IMR-90 (cell line): ENCODE results near the gene PTGES3. TPM values are rescaled to one million over a fixed set of nuclear protein-coding genes. Genes with fewer than 3 reads are reported as not detected.

ENCODE experiments used
- ATAC-seq: fragments of 200-7000 bp; cut with Tn5 transposase; 2 replicates; pipeline ENCODE4 v1.9.1; 2020; ENCODE audit warnings: low read depth, mild to moderate bottlenecking, moderate library complexity
- BruUV-seq: library from RNA; stranded (reverse); fragments of 400-500 nt; replicated peaks from 2 replicates; lab custom pipeline; 2021; lab: Mats Ljungman, UMichigan
- CTCF ChIA-PET: fragments of 300-600 bp; formaldehyde crosslinking; extraction: SDS; loops from one replicate; lab custom pipeline; 2021; ENCODE audit warnings: antibody characterized with exemption; lab: Yijun Ruan, JAX
- POLR2A ChIA-PET: fragments of 300-600 bp; sonication (Branson Sonifier 250); formaldehyde crosslinking; loops from one replicate; lab custom pipeline; 2022; ENCODE audit warnings: antibody characterized with exemption; ENCODE audit not compliant: unreplicated experiment; lab: Charles Lee
- DNase-seq: peaks from one replicate; pipeline ENCODE4 v3.0.0; 2013
- H2AFZ ChIP-seq: replicated peaks from 2 replicates; pipeline ENCODE3; 2013; ENCODE audit warnings: low read length, mild to moderate bottlenecking; ENCODE audit not compliant: poor library complexity
- H2AK5ac ChIP-seq: 2 replicates; pipeline ENCODE4 v1.6.1; 2013; ENCODE audit warnings: low read depth, low read length, inconsistent platforms
- H2AK9ac ChIP-seq: replicated peaks from 2 replicates; pipeline ENCODE3; 2013; ENCODE audit warnings: mild to moderate bottlenecking, low read depth, low read length, moderate library complexity; ENCODE audit not compliant: poor library complexity
- H2BK120ac ChIP-seq: 2 replicates; pipeline ENCODE4 v1.6.1; 2013; ENCODE audit warnings: low read depth, low read length, inconsistent platforms
- H2BK15ac ChIP-seq: 3 replicates; pipeline ENCODE4 v1.6.1; 2013; ENCODE audit warnings: low read depth, low read length, inconsistent platforms
- H2BK20ac ChIP-seq: 2 replicates; pipeline ENCODE4 v1.6.1; 2013; ENCODE audit warnings: low read depth, mild to moderate bottlenecking, inconsistent platforms, low read length, moderate library complexity
- H2BK5ac ChIP-seq: 2 replicates; pipeline ENCODE4 v1.6.1; 2013; ENCODE audit warnings: mild to moderate bottlenecking, low read depth, low read length, inconsistent platforms; ENCODE audit not compliant: poor library complexity, severe bottlenecking
- H3K14ac ChIP-seq: replicated peaks from 2 replicates; pipeline ENCODE4 v1.6.1; 2013; ENCODE audit warnings: low read depth, low read length, inconsistent platforms
- H3K18ac ChIP-seq: 2 replicates; pipeline ENCODE4 v1.6.1; 2013; ENCODE audit warnings: low read depth, low read length, control low read depth
- H3K23ac ChIP-seq: 2 replicates; pipeline ENCODE4 v1.6.1; 2013; ENCODE audit warnings: low read depth, low read length, inconsistent platforms
- H3K27ac ChIP-seq: 2 replicates; pipeline ENCODE4 v1.5.1; 2013; ENCODE audit warnings: mild to moderate bottlenecking, control low read depth, low read length; ENCODE audit not compliant: insufficient read depth
- H3K27me3 ChIP-seq: 2 replicates; pipeline ENCODE4 v1.6.1; 2013; ENCODE audit warnings: low read length; ENCODE audit not compliant: control insufficient read depth, insufficient read depth
- H3K36me3 ChIP-seq: 2 replicates; pipeline ENCODE4 v1.6.1; 2013; ENCODE audit warnings: low read length, mixed read lengths; ENCODE audit not compliant: control insufficient read depth, insufficient read depth
- H3K4ac ChIP-seq: 2 replicates; pipeline ENCODE4 v1.6.1; 2013; ENCODE audit warnings: low read depth, low read length, inconsistent platforms
- H3K4me1 ChIP-seq: 2 replicates; pipeline ENCODE4 v1.6.1; 2013; ENCODE audit warnings: low read length, mixed read lengths; ENCODE audit not compliant: control insufficient read depth, insufficient read depth
- H3K4me2 ChIP-seq: 2 replicates; pipeline ENCODE4 v1.6.1; 2013; ENCODE audit warnings: low read depth, mild to moderate bottlenecking, control low read depth, low read length, moderate library complexity
- H3K4me3 ChIP-seq: 2 replicates; pipeline ENCODE4 v1.5.1; 2013; ENCODE audit warnings: low read depth, mild to moderate bottlenecking, control low read depth, low read length, moderate library complexity; ENCODE audit not compliant: insufficient read depth
- H3K56ac ChIP-seq: 2 replicates; pipeline ENCODE4 v1.6.1; 2013; ENCODE audit warnings: low read length, inconsistent platforms; ENCODE audit not compliant: insufficient read depth; ENCODE audit errors: extremely low read depth
- H3K79me1 ChIP-seq, 2 experiments: 2 replicates each; pipeline ENCODE4 v1.6.1; 2013; ENCODE audit warnings: low read length in 2 of 2, inconsistent platforms in 1 of 2, low read depth in 1 of 2
- H3K9ac ChIP-seq: 2 replicates; pipeline ENCODE4 v1.6.1; 2013; ENCODE audit warnings: low read depth, low read length, control low read depth
- H3K9me1 ChIP-seq: 2 replicates; pipeline ENCODE4 v1.6.1; 2013; ENCODE audit warnings: low read length, inconsistent platforms; ENCODE audit not compliant: insufficient read depth
- H3K9me3 ChIP-seq: 2 replicates; pipeline ENCODE4 v1.6.1; 2013; ENCODE audit warnings: low read length; ENCODE audit not compliant: control insufficient read depth, insufficient read depth
- H4K20me1 ChIP-seq: 2 replicates; pipeline ENCODE4 v1.6.1; 2013; ENCODE audit warnings: low read length, inconsistent platforms; ENCODE audit not compliant: insufficient read depth
- H4K5ac ChIP-seq: 2 replicates; pipeline ENCODE4 v1.6.1; 2013; ENCODE audit warnings: mild to moderate bottlenecking, low read depth, low read length, control low read depth
- H4K8ac ChIP-seq, 2 experiments: 2 replicates each; pipeline ENCODE4 v1.6.1; 2013; ENCODE audit warnings: low read depth in 2 of 2, low read length in 2 of 2, control low read depth in 1 of 2, inconsistent platforms in 1 of 2
- H4K91ac ChIP-seq: 2 replicates; pipeline ENCODE4 v1.6.1; 2013; ENCODE audit warnings: low read depth, low read length, inconsistent platforms; ENCODE audit not compliant: insufficient read depth
- BHLHE40 ChIP-seq: fragments of 150-350 bp; IDR thresholded peaks from 2 replicates; pipeline ENCODE4 v1.6.1; 2016; ENCODE audit warnings: mild to moderate bottlenecking, low read depth, low read length
- CEBPB ChIP-seq: IDR thresholded peaks from 2 replicates; pipeline ENCODE4 v1.6.1; 2012; ENCODE audit warnings: low read depth, low read length, improper control_type of control experiment
- CHD1 ChIP-seq: IDR thresholded peaks from 2 replicates; pipeline ENCODE4 v1.6.1; 2012; ENCODE audit warnings: low read depth, low read length, improper control_type of control experiment
- CTCF ChIP-seq: conservative IDR thresholded peaks from 2 replicates; pipeline ENCODE4 v1.5.1; 2012; ENCODE audit warnings: mild to moderate bottlenecking, low read depth, low read length, improper control_type of control experiment
- ELK1 ChIP-seq: fragments of 150-350 bp; IDR thresholded peaks from 2 replicates; pipeline ENCODE4 v1.6.1; 2016; ENCODE audit warnings: low read depth, mild to moderate bottlenecking, low read length, moderate library complexity, borderline replicate concordance
- FOS ChIP-seq: fragments of 150-350 bp; IDR thresholded peaks from 2 replicates; pipeline ENCODE4 v1.6.1; 2016; ENCODE audit warnings: low read depth, low read length
- MAFK ChIP-seq: IDR thresholded peaks from 2 replicates; pipeline ENCODE4 v1.6.1; 2012; ENCODE audit warnings: low read depth, low read length, improper control_type of control experiment
- MAZ ChIP-seq: IDR thresholded peaks from 2 replicates; pipeline ENCODE4 v1.6.1; 2012; ENCODE audit warnings: low read depth, mild to moderate bottlenecking, low read length, improper control_type of control experiment, moderate library complexity, borderline replicate concordance
- MXI1 ChIP-seq: IDR thresholded peaks from 2 replicates; pipeline ENCODE4 v1.6.1; 2012; ENCODE audit warnings: low read depth, mild to moderate bottlenecking, low read length, moderate library complexity, borderline replicate concordance
- NFE2L2 ChIP-seq: fragments of 150-350 bp; IDR thresholded peaks from 2 replicates; pipeline ENCODE4 v1.6.1; 2016; ENCODE audit warnings: low read depth, mild to moderate bottlenecking, low read length
- POLR2A ChIP-seq: IDR thresholded peaks from 2 replicates; pipeline ENCODE4 v1.6.1; 2012; ENCODE audit warnings: mild to moderate bottlenecking, low read depth, low read length
- RAD21 ChIP-seq: IDR thresholded peaks from 2 replicates; pipeline ENCODE4 v1.6.1; 2012; ENCODE audit warnings: low read length, improper control_type of control experiment
- RCOR1 ChIP-seq: IDR thresholded peaks from 2 replicates; pipeline ENCODE4 v1.6.1; 2012; ENCODE audit warnings: mild to moderate bottlenecking, low read length, improper control_type of control experiment; ENCODE audit not compliant: insufficient replicate concordance
- RFX5 ChIP-seq: IDR thresholded peaks from 2 replicates; pipeline ENCODE4 v1.8.0; 2012; ENCODE audit warnings: low read depth, mild to moderate bottlenecking, low read length, moderate library complexity
- SMC3 ChIP-seq: fragments of 150-350 bp; IDR thresholded peaks from 2 replicates; pipeline ENCODE4 v1.6.1; 2016; ENCODE audit warnings: low read depth, mild to moderate bottlenecking, antibody characterized with exemption, low read length, moderate library complexity
- USF2 ChIP-seq: fragments of 150-350 bp; IDR thresholded peaks from 2 replicates; pipeline ENCODE4 v1.6.1; 2017; ENCODE audit warnings: mild to moderate bottlenecking, antibody characterized with exemption, low read length, low read depth
- WGBS, 2 experiments: methylation state at CpG; one replicate each; pipeline versions ENCODE4 v1.1.5 to v1.1.7; 2013; ENCODE audit warnings: missing lambda C conversion rate in 2 of 2; ENCODE audit not compliant: insufficient read length in 1 of 2; ENCODE audit errors: extremely low coverage in 2 of 2; 5-methylcytosine and 5-hydroxymethylcytosine counted together
- dilution Hi-C: fragments of 300-500 bp; cut with HindIII; formaldehyde crosslinking; loops from one replicate; pipeline ENCODE4 v1.14.3; 2018; ENCODE audit warnings: low sequenced_read_pairs; ENCODE audit not compliant: unreplicated experiment
- in situ Hi-C: fragments of 300-500 bp; cut with MboI; formaldehyde crosslinking; loops from 3 replicates; pipeline ENCODE4 v1.14.3; 2019; ENCODE audit warnings: low sequenced_read_pairs, inconsistent platforms, mixed read lengths
- intact Hi-C: fragments of 100-400 bp; cut with micrococcal nuclease; formaldehyde crosslinking; loops from 2 replicates; pipeline ENCODE4 v1.10.0; 2022
- polyA plus RNA-seq, 3 experiments: library from polyadenylated mRNA; depleted of rRNA; stranded (reverse); fragments of >200 nt; gene quantifications; 2 replicates each; pipeline ENCODE4 v1.2.3, GENCODE V29; 2012; ENCODE audit warnings: low replicate concordance in 1 of 3
- total RNA-seq: library from RNA; depleted of rRNA; stranded (reverse); fragments of >200 nt; gene quantifications from 2 replicates; pipeline ENCODE4 v1.2.3, GENCODE V29; 2012

Gene PTGES3
- total and polyA plus RNA-seq, 2 of the 4 experiments (the other 2 are of a cell fraction): 42.7 to 73.2 TPM

GRCh38 chr12:56677680-56678079 is 10.4 kb downstream of the PTGES3 start:
- Histone ChIP-seq H3K36me3 (peaks cover 19% of the 10 kb centered on the region), H3K4me2 (no peak overlapping the region), H3K9me3 (no peaks in the 10 kb centered on the region), H3K9ac (no peak overlapping the region; the same call in 1 of the 2 replicates), H2BK20ac (no peak overlapping the region), H4K5ac (no peak overlapping the region), H4K8ac (no peak overlapping the region), H2BK120ac (no peak overlapping the region), H3K4me1 (peaks cover 4% of the 10 kb centered on the region; the same call in 1 of the 2 replicates), H3K23ac (no peak overlapping the region), H4K20me1 (peaks cover 93% of the 10 kb centered on the region), H3K79me1 (peaks cover 0 to 46% of the 10 kb centered on the region in 2 experiments; a peak in 2 of 4 replicates), H2BK15ac (no peak overlapping the region), H3K18ac (no peak overlapping the region), H3K56ac (no peak overlapping the region), H3K27ac (no peak overlapping the region), H3K4me3 (no peak overlapping the region), H3K9me1 (peaks cover 15% of the 10 kb centered on the region), H2BK5ac (no peak overlapping the region), H4K91ac (no peak overlapping the region), H2AK5ac (no peak overlapping the region), H3K27me3 (no peaks in the 10 kb centered on the region), H2AK9ac (no peak overlapping the region), H3K4ac (no peak overlapping the region), H2AFZ (no peak overlapping the region), H3K14ac (no peak overlapping the region)
- DNase-seq: no peak
- ChIA-PET CTCF (interaction anchor here (1.0 kb wide), 1 partner anchor 41 kb away, joined by 3 read pairs; no protein-coding TSS in a partner anchor), POLR2A (interaction anchor here (0.9 kb wide), 1 partner anchor 10 kb away, joined by 4 read pairs; the partner anchor contains the start of gene PTGES3)
- TF ChIP-seq BHLHE40 (no peak), RAD21 (no peak), POLR2A (no peak), NFE2L2 (no peak), CHD1 (no peak), CEBPB (no peak), CTCF (no peak), SMC3 (no peak), ELK1 (no peak), MAFK (no peak), RCOR1 (no peak), RFX5 (no peak), MXI1 (no peak), MAZ (no peak), FOS (no peak), USF2 (no peak)
- no CpG with 5 or more reads among the region's 1 CpG for WGBS, 2 experiments
- in situ Hi-C loops: no loop called here
- dilution Hi-C loops: no loop called here
- intact Hi-C loops: no loop called here
- no TSS peak for BruUV-seq
- no peak for ATAC-seq
